Activated CD4-positive, alpha-beta memory T cell treated with anti-CD3 and anti-CD28 coated beads for 36 hours (primary cell): Measurements from ENCODE around the gene ADAMTS13. TPM values are rescaled to one million over a fixed set of nuclear protein-coding genes. Genes with fewer than 3 reads are reported as not detected.
"Not testable (repeated sequence)": the region's sequence is repeated elsewhere in the genome, so short reads cannot be mapped to it uniquely, and the experiment has no call there.

Source experiments
- CTCF ChIA-PET: fragments of 350-600 bp; sonication (Branson Sonifier 250); formaldehyde crosslinking; loops from one replicate; lab custom pipeline; 2021; ENCODE audit warnings: antibody characterized with exemption, inconsistent platforms; lab: Charles Lee
- POLR2A ChIA-PET: fragments of 350-600 bp; sonication (Branson Sonifier 250); formaldehyde crosslinking; loops from one replicate; lab custom pipeline; 2021; ENCODE audit warnings: antibody characterized with exemption; lab: Charles Lee
- DNase-seq: peaks from one replicate; pipeline ENCODE4 v3.0.0-alpha.2; 2020
- H3K27ac Mint-ChIP-seq: one replicate; pipeline ENCODE4 v1.8.0; 2021; ENCODE audit warnings: mixed read lengths
- H3K27me3 Mint-ChIP-seq: one replicate; pipeline ENCODE4 v1.8.0; 2021; ENCODE audit warnings: mixed read lengths
- H3K36me3 Mint-ChIP-seq: one replicate; pipeline ENCODE4 v1.8.0; 2021; ENCODE audit warnings: mixed read lengths
- H3K4me1 Mint-ChIP-seq: one replicate; pipeline ENCODE4 v1.8.0; 2021; ENCODE audit warnings: low read depth, mixed read lengths
- H3K4me3 Mint-ChIP-seq: one replicate; pipeline ENCODE4 v1.8.0; 2021; ENCODE audit warnings: mild to moderate bottlenecking, mixed read lengths
- H3K9me3 Mint-ChIP-seq: one replicate; pipeline ENCODE4 v1.8.0; 2021; ENCODE audit warnings: mixed read lengths
- intact Hi-C: fragments of 100-400 bp; cut with micrococcal nuclease; formaldehyde crosslinking; loops from one replicate; pipeline ENCODE4 v1.15.1; 2023
- total RNA-seq, 2 experiments: library from RNA; stranded (reverse); gene quantifications; one replicate each; pipeline ENCODE4 v1.2.3, GENCODE V29; 2021

ADAMTS13 gene
- 1 to 10 TPM; 2.4 to 2.6 TPM for total RNA-seq

DNA sequence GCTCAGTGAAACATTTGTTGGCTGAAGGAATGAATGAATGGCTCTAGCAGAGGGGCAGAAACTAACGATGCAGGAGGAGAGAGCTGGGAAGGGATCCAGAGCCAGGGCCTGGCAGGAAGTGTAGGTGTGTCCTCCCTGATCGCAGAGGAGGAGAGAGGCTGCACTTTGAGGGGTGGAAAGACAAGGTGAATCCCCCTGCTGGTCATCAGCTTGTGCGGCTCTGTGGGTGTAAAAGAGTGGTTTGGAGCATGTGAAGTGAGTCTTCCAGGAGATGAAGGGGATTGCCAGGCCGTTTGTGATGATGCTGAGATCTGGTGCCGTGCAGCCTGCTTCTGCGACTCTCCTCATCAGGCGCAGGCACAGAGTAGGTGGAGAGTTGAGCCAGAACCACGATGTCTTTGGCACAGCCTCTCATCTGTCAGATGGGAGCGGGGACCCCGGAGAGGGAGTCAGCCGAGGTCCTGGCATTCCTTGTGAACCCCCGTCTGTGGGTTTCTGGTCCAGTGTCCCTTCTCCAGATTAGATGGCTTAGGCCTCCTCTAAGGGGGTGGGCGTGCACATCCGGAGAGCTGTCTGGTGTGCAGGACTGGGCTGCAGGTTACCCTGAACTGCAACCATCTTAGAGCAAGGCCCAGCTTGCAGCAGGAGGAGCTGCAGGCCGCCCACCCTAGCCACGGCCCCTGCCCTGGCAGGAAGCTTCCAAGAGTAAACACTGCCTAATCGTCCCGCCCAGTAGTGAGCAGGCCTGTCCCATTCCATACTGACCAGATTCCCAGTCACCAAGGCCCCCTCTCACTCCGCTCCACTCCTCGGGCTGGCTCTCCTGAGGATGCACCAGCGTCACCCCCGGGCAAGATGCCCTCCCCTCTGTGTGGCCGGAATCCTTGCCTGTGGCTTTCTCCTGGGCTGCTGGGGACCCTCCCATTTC is at the start of gene ADAMTS13:
Gene ADAMTS13, plus strand, starts transcription at position 753 of the 928 bp plus-strand sequence. Its CDS starts 77 bp downstream, at position 830.
- ChIA-PET POLR2A (no interaction called here), CTCF (interaction anchor here (1.0 kb wide), 1 partner anchor 51 kb away, joined by 5 read pairs; no protein-coding TSS in a partner anchor)
- peak within 1 kb of the TSS; percentile 81 for H3K27ac Mint-ChIP-seq
- peaks cover 4% of the 10 kb centered on the region for H3K36me3 Mint-ChIP-seq
- no peak within 1 kb of the TSS for H3K4me3 Mint-ChIP-seq
- peak; percentile 83 for DNase-seq
- H3K9me3 Mint-ChIP-seq: no peaks in the 10 kb centered on the region
- intact Hi-C loops: loop anchor here (1.0 to 5.0 kb wide), 2 partner anchors 15 to 35 kb away; partner anchors contain the start of gene CACFD1
- peaks cover 31% of the 10 kb centered on the region for H3K4me1 Mint-ChIP-seq
- peaks cover 11% of the 10 kb centered on the region for H3K27me3 Mint-ChIP-seq

DNA sequence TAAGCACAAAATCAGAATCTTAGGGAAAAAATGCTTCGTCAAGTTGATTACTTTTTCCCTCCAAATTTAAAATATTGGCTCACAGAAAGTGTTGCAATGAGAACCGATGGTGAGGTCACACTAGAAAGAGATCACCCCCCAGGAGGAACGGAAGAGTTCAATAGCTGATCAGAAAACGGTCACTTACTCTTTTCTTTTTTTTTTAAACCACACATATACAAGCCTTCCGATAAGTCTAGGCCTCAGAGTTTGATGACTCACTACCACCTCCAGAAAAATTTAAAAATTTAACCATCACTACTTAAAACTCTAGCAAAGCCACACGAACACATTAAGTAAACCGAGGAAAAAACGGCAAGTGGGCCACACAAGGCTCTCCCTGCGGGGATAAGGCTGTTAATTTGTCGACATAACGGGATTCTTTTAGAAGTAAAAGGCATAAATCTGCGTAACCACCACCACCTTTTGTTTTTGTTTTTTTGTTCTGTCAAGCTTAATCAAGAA is 47.5 kb upstream of the ADAMTS13 start:
- Mint-ChIP-seq H3K9me3 (no peaks in the 10 kb centered on the region), H3K36me3 (peaks cover 48% of the 10 kb centered on the region), H3K4me3 (peak overlapping the region; percentile 97), H3K4me1 (peaks cover 48% of the 10 kb centered on the region), H3K27ac (peak overlapping the region; percentile 96), H3K27me3 (no peaks in the 10 kb centered on the region)
- intact Hi-C loops: loop anchor here (5.0 to 10.0 kb wide), 2 partner anchors 227 to 1020 kb away; no protein-coding TSS in a partner anchor
- DNase-seq: peak; percentile 47
- ChIA-PET CTCF (interaction anchor here (0.7 to 6.5 kb wide), 3 partner anchors 25 to 33 kb away, joined by 3 to 76 read pairs (median 3); partner anchors contain the start of genes MED22 and RPL7A), POLR2A (interaction anchor here (0.6 to 14.2 kb wide), 7 partner anchors 10 to 343 kb away, joined by 3 to 381 read pairs (median 5); partner anchors contain the start of genes MED22, REXO4, RPL7A and SURF1)

DNA sequence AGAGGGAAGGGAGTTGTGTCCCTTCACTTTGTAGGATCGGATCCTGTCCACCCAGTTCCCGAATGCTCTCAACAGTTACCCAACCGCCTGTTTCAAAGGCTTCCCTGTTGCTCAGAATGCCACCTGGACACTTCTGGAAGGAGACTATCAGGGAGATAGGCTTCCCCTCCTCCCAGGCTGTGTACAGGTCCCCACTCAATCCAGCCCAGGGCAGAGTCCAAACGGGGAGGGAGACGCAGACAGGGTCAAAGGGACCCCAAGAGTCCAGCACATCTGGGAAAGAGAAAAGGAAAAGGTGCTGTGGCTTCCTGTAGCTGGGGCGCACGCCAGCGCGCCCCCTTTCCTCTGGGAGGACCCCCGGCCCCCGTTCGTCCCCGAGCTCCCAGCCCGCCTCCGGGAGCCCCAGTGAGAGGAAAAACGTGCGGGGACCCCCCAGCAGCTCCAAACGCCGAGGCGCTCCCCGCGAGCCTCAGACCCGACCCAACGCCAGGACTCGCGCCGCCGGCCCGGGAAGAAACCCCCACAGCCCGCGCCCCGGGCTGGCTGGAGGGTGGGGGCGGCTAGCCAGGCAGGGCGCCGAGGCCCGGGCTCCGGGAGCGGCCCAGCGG is 46.9 kb upstream of the ADAMTS13 start:
- ChIA-PET POLR2A (interaction anchor here (0.9 to 14.2 kb wide), 5 partner anchors 11 to 104 kb away, joined by 3 to 381 read pairs (median 3); partner anchors contain the start of genes MED22, RPL7A, SURF1 and SURF2), CTCF (interaction anchor here (0.6 to 6.5 kb wide), 4 partner anchors 19 to 34 kb away, joined by 3 to 76 read pairs (median 3); partner anchors contain the start of genes MED22 and RPL7A)
- Mint-ChIP-seq H3K4me1 (peaks cover 43% of the 10 kb centered on the region), H3K9me3 (no peaks in the 10 kb centered on the region), H3K27me3 (no peaks in the 10 kb centered on the region), H3K4me3 (peak overlapping the region; percentile 97), H3K27ac (peak overlapping the region; percentile 96), H3K36me3 (peaks cover 42% of the 10 kb centered on the region)
- peak; percentile 42 for DNase-seq
- intact Hi-C loops: loop anchor here (10.0 kb wide), 1 partner anchor 1020 kb away; no protein-coding TSS in a partner anchor

DNA sequence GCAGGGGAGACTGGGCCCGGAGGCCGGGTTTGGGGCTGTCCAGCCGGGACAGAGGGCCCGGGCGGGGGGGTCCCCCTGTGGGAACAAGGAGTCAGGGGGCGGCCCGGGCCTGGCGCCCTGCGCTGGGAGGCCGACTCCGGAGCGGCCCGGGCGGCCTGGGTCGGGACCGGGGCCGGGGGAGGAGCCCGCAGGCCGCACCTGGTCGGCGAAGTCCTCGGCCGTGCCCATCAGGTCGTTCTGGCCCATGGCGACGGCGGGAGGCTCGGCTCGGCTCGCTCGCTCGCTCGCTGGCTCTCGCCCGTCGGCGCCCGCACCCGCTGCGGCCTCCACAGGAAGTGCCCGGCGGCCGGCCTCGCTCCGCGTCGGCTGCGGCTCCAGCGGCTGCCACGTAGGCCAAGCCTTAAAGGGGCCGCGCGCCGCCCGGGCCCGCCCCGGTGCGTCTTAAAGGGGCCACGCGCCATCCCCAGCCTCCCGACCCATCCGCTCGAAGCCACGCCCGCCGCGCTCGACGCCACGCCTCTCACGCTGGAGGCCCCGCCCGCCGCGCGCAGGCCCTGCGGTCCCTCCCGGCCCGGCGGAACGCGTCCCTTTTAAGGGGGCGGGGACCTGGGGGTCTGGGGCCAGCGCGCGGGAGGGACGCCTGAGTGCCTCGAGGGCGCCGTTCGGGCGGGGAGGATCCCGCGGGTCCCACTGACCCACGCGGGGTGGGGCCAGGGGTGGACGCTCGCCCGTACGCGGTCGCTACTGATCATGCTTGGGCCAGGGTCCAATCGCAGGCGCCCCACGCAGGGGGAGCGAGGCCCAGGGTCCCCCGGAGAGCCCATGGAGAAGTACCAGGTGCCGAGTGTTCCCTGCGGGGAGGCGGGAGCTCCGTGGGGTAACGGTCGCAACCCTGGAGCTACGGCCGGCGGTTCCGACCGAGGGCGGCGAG is 46.2 kb upstream of the ADAMTS13 start, which contains the start of the genes STKLD1 and SURF4:
Gene STKLD1, plus strand, starts transcription at position 643 of the 931 bp plus-strand sequence. Its CDS starts 108 bp downstream, at position 751.
Gene SURF4, minus strand, starts transcription at position 337 of the 931 bp plus-strand sequence. Its CDS starts 91 bp downstream, at position 246.
- DNase-seq: peak; percentile 97
- peaks cover 35% of the 10 kb centered on the region for H3K4me1 Mint-ChIP-seq
- H3K36me3 Mint-ChIP-seq: peaks cover 34% of the 10 kb centered on the region
- H3K9me3 Mint-ChIP-seq: no peaks in the 10 kb centered on the region
- intact Hi-C loops: loop anchor here (1.0 to 10.0 kb wide), 3 partner anchors 28 to 1019 kb away; partner anchors contain the start of genes MED22, RPL7A and SURF6
- peak within 1 kb of the TSS; percentile 97 for H3K4me3 Mint-ChIP-seq
- CTCF ChIA-PET: interaction anchor here (0.6 to 6.5 kb wide), 6 partner anchors 14 to 34 kb away, joined by 3 to 76 read pairs (median 3); partner anchors contain the start of genes MED22 and RPL7A
- POLR2A ChIA-PET: interaction anchor here (0.8 to 14.2 kb wide), 8 partner anchors 11 to 102 kb away, joined by 3 to 381 read pairs (median 4); partner anchors contain the start of genes MED22, RPL7A, SLC2A6 and SURF1
- no peaks in the 10 kb centered on the region for H3K27me3 Mint-ChIP-seq
- H3K27ac Mint-ChIP-seq: peak within 1 kb of the TSS; percentile 96

DNA sequence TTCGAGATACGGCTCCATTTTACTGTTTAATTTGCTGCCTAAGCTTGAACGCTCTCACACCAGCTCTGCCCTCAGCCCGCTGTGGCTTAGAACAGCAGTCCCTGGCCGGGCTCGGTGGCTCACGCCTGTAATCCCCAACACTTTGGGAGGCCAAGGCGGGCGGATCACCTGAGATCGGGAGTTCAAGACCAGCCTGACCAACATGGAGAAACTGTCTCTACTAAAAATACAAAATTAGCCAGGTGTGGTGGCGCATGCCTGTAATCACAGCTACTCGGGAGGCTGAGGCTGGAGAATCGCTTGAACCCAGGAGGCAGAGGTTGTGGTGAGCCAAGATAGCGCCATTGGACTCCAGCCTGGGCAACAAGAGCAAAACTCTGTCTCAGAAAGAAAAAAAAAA is 44.9 kb upstream of the ADAMTS13 start:
- intact Hi-C loops: loop anchor here (10.0 kb wide), 1 partner anchor 1018 kb away; no protein-coding TSS in a partner anchor
- Mint-ChIP-seq H3K4me3 (peak overlapping the region; percentile 43), H3K4me1 (peaks cover 22% of the 10 kb centered on the region), H3K36me3 (peaks cover 22% of the 10 kb centered on the region)
- H3K27ac Mint-ChIP-seq, H3K27me3 Mint-ChIP-seq, DNase-seq, H3K9me3 Mint-ChIP-seq: not testable (repeated sequence)
- ChIA-PET CTCF (interaction anchor here (0.6 to 1.3 kb wide), 7 partner anchors 13 to 233 kb away, joined by 3 to 6 read pairs (median 3); partner anchors contain the start of gene REXO4), POLR2A (interaction anchor here (0.8 to 1.4 kb wide), 4 partner anchors 24 to 101 kb away, joined by 3 to 13 read pairs (median 4); partner anchors contain the start of genes MED22, RPL7A and SLC2A6)

DNA sequence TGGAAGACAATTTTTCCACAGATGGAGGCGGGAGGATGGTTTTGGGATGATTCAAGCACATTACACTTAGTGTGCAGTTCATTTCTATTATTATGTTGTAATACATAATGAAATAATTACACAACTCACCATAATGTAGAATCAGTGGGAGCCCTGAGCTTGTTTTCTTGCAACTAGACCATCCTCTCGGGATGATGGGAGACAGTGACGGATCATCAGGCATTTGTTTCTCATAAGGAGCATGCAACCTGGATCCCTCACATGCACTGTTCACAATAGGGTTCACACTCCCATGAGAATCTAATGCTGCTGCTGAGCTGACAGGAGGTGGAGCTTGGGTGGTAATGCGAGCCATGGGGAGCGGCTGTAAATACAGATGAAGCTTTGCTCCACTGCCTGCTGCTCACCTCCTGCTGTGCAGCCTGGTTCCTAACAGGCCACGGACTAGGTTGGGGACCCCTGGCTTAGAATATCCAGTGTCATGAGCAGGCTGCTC is 44.4 kb upstream of the ADAMTS13 start:
- Mint-ChIP-seq H3K9me3 (no peaks in the 10 kb centered on the region), H3K27ac (no peak overlapping the region), H3K4me1 (peaks cover 17% of the 10 kb centered on the region), H3K4me3 (no peak overlapping the region), H3K27me3 (no peaks in the 10 kb centered on the region), H3K36me3 (peaks cover 17% of the 10 kb centered on the region)
- intact Hi-C loops: loop anchor here (10.0 kb wide), 1 partner anchor 1017 kb away; no protein-coding TSS in a partner anchor
- DNase-seq: no peak
- ChIA-PET CTCF (interaction anchor here (0.8 to 1.3 kb wide), 3 partner anchors 40 to 234 kb away, joined by 3 to 6 read pairs (median 3); partner anchors contain the start of gene REXO4), POLR2A (interaction anchor here (1.3 kb wide), 1 partner anchor 30 kb away, joined by 4 read pairs; the partner anchor contains the start of genes MED22 and RPL7A)

DNA sequence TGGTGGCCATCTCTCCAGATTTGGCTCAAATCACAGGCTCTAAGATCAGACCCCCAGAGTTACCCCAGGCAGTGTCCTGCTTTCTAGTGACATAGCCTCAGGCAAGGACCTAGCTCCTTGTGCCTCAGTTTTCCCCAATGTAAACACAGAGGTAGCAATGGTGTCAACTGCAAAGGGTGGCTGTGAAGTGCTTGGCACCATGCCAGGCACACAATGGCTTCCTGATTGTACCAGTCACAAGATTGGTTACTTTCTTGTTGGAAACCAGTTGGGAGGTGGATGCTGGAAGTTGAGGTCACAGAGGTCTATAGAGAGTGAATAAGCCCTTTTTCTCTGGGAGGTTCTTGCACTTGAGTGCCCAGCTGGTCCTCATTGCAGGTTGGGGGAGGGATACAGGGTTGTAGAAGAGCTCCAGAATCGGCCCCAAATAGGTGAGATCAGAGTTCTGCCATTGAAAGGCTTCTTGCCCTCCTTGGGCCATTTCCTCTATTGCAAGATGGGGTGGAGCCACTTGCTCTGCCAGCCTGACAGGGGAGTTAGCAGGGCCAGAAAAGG is 43.7 kb upstream of the ADAMTS13 start:
- POLR2A ChIA-PET: interaction anchor here (1.3 kb wide), 1 partner anchor 30 kb away, joined by 4 read pairs; the partner anchor contains the start of genes MED22 and RPL7A

DNA sequence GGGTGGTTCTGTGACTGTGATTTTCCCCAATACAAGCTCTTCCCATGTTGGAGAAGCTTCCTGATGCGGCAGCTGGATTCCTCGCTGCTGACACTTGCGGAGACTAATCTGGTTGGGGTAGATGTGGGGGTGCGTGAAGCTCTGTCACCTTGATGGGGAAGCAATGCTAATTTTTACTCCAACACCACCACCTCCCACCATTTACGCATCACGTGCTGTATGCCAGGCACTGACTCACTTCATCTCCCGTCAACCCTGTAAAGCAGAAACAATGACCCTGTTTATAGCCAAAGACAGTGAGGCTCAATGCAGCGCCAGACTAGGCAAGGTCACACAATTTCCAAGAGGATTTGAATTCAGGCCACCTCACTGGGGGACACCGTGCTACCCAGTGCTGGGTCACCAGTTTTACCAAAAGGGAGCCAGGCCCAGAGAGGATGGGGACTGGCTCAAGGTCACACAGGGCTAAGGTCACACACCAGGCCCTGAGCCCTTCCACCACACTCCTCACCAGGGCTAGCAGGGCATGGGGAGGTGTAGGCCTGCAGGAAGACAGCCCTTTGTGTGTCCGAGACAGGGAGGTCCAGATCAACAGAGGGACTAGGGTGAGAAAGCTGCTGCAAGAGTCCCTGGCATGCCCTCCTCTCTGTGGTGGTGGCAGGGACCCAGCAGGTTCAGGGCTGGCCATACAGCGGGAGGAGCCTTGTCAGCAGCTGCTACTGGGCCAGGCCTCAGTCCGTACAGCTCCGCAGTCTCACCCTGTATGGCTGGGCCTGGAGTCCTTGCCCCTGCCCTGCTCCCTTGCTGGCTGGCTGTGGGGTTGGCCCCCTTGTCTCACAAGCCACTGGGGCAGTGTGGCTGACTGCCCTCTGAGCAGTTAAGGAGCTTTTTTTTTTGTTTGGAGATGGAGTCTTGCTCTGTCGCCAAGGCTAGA is 42.7 kb upstream of the ADAMTS13 start:
- Mint-ChIP-seq H3K9me3 (no peaks in the 10 kb centered on the region), H3K4me1 (peaks cover 6% of the 10 kb centered on the region)

More for the DNA sequence above, 43.7 kb upstream of the ADAMTS13 start:
- Mint-ChIP-seq H3K27ac (no peak overlapping the region), H3K27me3 (no peaks in the 10 kb centered on the region), H3K4me3 (no peak overlapping the region), H3K9me3 (no peaks in the 10 kb centered on the region), H3K36me3 (peaks cover 11% of the 10 kb centered on the region), H3K4me1 (peaks cover 10% of the 10 kb centered on the region)
- CTCF ChIA-PET: interaction anchor here (0.8 kb wide), 1 partner anchor 191 kb away, joined by 3 read pairs; no protein-coding TSS in a partner anchor
- intact Hi-C loops: loop anchor here (10.0 kb wide), 1 partner anchor 1016 kb away; no protein-coding TSS in a partner anchor
- DNase-seq: no peak

DNA sequence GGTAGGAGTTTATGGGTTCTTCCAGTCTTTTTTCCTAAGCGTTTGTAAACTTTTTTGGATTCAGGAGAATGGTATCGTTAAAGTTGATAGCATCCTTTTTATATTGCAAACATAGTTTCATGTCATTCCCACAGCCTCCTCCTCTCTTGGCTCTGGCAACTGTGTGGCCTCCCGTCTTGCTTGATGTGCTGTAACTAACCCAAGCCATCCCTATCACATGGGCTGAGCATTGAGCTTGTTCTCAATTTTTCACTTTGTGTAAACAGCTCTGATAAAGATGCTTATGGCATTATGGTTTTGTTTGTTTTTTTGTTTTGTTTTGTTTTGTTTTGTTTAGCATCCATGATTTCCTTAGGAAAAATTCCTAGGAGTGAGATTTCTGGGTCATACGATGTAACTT is 41.4 kb upstream of the ADAMTS13 start:
- no peak for DNase-seq
- ChIA-PET CTCF (no interaction called here), POLR2A (no interaction called here)
- intact Hi-C loops: no loop called here
- Mint-ChIP-seq H3K4me1 (peaks cover 3% of the 10 kb centered on the region), H3K4me3 (no peak overlapping the region), H3K36me3 (no peaks in the 10 kb centered on the region), H3K27me3 (no peaks in the 10 kb centered on the region), H3K9me3 (no peaks in the 10 kb centered on the region), H3K27ac (no peak overlapping the region)

More for the DNA sequence above, 42.7 kb upstream of the ADAMTS13 start:
- Mint-ChIP-seq H3K4me3 (no peak overlapping the region), H3K36me3 (peaks cover 7% of the 10 kb centered on the region), H3K27ac (no peak overlapping the region), H3K27me3 (no peaks in the 10 kb centered on the region)
- ChIA-PET POLR2A (interaction anchor here (1.3 kb wide), 1 partner anchor 31 kb away, joined by 4 read pairs; the partner anchor contains the start of genes MED22 and RPL7A), CTCF (no interaction called here)
- intact Hi-C loops: loop anchor here (10.0 kb wide), 1 partner anchor 1015 kb away; no protein-coding TSS in a partner anchor
- DNase-seq: no peak
